ENCODE measurements around the gene ASPSCR1. TPM values are rescaled to one million over a fixed set of nuclear protein-coding genes. Genes with fewer than 3 reads are reported as not detected.
"Not testable (repeated sequence)": the region's sequence is repeated elsewhere in the genome, so short reads cannot be mapped to it uniquely, and the experiment has no call there.

ASPSCR1 gene
- total RNA-seq, 1 experiment from 2014 or later: 37.7 TPM

DNA sequence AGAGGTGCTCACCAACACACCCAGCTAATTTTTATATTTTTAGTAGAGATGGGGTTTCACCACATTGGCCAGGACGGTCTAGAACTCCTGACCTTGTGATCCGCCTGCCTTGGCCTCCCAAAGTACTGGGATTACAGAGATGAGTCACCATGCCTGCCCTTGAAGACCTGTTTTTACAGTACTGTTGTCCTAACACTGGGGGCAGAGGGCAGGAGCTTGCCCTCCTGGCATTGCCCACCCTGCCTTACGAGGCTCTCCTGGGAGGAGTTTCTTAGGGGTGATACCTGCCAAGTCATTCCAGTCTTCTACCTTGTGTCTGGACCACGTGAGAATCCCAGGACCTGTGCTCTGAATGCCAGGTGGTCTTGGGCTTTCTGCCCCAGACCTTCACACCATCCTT is 2.7 kb downstream of the ASPSCR1 start:
- Mint-ChIP-seq H3K27ac (ENCODE audit: unreplicated experiment) (no peak overlapping the region), H3K36me3 (ENCODE audit: insufficient read depth, unreplicated experiment) (peaks cover 51% of the 10 kb centered on the region), H3K27me3 (ENCODE audit: unreplicated experiment) (no peaks in the 10 kb centered on the region), H3K4me1 (ENCODE audit: low read depth, unreplicated experiment) (peaks cover 12% of the 10 kb centered on the region), H3K9me3 (ENCODE audit: low read depth, unreplicated experiment) (no peaks in the 10 kb centered on the region), H3K4me3 (ENCODE audit: low read depth, unreplicated experiment) (no peak overlapping the region)
- no TSS peak for BruUV-seq (replicated peaks)
- CTCF ChIA-PET: no interaction called here
- TF ChIP-seq, protein P1, sequence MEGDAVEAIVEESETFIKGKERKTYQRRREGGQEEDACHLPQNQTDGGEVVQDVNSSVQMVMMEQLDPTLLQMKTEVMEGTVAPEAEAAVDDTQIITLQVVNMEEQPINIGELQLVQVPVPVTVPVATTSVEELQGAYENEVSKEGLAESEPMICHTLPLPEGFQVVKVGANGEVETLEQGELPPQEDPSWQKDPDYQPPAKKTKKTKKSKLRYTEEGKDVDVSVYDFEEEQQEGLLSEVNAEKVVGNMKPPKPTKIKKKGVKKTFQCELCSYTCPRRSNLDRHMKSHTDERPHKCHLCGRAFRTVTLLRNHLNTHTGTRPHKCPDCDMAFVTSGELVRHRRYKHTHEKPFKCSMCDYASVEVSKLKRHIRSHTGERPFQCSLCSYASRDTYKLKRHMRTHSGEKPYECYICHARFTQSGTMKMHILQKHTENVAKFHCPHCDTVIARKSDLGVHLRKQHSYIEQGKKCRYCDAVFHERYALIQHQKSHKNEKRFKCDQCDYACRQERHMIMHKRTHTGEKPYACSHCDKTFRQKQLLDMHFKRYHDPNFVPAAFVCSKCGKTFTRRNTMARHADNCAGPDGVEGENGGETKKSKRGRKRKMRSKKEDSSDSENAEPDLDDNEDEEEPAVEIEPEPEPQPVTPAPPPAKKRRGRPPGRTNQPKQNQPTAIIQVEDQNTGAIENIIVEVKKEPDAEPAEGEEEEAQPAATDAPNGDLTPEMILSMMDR (IDR thresholded peaks at IDR 0.05; ENCODE audit: unreplicated experiment): no peak
- no peak for DNase-seq
- intact Hi-C loops (cut with micrococcal nuclease; ENCODE audit: unreplicated experiment): no loop called here

DNA sequence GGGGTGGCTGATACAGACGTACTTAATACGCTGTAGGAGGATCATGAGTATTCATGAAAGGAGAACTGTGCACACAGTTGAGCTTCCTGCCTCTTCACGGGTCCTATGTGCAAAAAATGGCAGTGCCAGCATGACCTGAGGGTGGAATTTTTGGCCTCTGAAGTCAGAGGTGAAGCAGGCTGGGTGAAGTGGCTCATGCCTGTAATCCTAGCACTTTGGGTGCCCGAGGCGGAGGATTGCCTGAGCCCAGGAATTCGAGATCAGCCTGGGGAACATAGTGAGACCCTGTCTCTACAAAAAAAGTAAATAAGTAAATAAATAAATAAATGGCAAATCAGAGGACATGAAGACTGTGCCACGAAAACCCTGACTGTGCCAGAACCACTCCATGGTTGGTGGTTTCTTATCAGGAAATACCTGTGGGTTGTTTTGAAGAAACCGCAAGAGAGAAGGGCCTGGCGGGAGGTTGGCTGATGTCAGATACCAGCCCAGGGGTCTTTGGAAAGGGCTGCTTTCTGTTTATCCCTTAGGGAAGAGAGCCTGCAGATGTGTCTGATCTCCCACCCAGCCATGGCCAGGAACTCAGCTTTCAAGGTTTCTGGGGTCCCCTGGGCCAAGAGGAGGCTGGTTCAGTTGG is 3.4 kb downstream of the ASPSCR1 start:
- Mint-ChIP-seq H3K27ac (ENCODE audit: unreplicated experiment) (no peak overlapping the region), H3K4me3 (ENCODE audit: low read depth, unreplicated experiment) (no peak overlapping the region), H3K4me1 (ENCODE audit: low read depth, unreplicated experiment) (peaks cover 12% of the 10 kb centered on the region), H3K9me3 (ENCODE audit: low read depth, unreplicated experiment) (no peaks in the 10 kb centered on the region), H3K27me3 (ENCODE audit: unreplicated experiment) (no peaks in the 10 kb centered on the region), H3K36me3 (ENCODE audit: insufficient read depth, unreplicated experiment) (peaks cover 51% of the 10 kb centered on the region)
- TF ChIP-seq, protein P1 (IDR thresholded peaks at IDR 0.05; ENCODE audit: unreplicated experiment): no peak
- intact Hi-C loops (cut with micrococcal nuclease; ENCODE audit: unreplicated experiment): no loop called here
- DNase-seq: no peak
- CTCF ChIA-PET: no interaction called here
- no TSS peak for BruUV-seq (replicated peaks)

DNA sequence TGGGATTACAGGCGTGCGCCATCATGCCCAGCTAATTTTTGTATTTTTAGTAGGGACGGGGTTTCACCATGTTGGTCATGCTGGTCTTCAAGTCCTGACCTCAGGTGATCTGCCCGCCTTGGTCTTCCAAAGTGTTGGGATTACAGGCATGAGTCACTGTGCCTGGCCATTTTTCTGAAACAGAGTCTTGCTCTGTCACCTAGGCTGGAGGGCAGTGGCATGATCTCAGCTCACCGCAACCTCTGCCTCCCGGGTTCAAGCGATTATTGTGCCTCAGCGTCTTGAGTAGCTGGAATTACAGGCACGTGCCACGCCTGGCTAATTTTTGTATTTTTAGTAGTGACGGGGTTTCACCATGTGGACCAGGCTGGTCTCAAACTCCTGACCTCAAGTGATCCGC is 4.1 kb downstream of the ASPSCR1 start:
- Mint-ChIP-seq H3K4me1 (ENCODE audit: low read depth, unreplicated experiment) (peaks cover 12% of the 10 kb centered on the region), H3K36me3 (ENCODE audit: insufficient read depth, unreplicated experiment) (peaks cover 47% of the 10 kb centered on the region)
- H3K27ac Mint-ChIP-seq (ENCODE audit: unreplicated experiment); H3K4me3 Mint-ChIP-seq (ENCODE audit: low read depth, unreplicated experiment); CTCF ChIA-PET; BruUV-seq (replicated peaks); intact Hi-C loops (cut with micrococcal nuclease; ENCODE audit: unreplicated experiment); DNase-seq; H3K9me3 Mint-ChIP-seq (ENCODE audit: low read depth, unreplicated experiment); H3K27me3 Mint-ChIP-seq (ENCODE audit: unreplicated experiment): not testable (repeated sequence)

DNA sequence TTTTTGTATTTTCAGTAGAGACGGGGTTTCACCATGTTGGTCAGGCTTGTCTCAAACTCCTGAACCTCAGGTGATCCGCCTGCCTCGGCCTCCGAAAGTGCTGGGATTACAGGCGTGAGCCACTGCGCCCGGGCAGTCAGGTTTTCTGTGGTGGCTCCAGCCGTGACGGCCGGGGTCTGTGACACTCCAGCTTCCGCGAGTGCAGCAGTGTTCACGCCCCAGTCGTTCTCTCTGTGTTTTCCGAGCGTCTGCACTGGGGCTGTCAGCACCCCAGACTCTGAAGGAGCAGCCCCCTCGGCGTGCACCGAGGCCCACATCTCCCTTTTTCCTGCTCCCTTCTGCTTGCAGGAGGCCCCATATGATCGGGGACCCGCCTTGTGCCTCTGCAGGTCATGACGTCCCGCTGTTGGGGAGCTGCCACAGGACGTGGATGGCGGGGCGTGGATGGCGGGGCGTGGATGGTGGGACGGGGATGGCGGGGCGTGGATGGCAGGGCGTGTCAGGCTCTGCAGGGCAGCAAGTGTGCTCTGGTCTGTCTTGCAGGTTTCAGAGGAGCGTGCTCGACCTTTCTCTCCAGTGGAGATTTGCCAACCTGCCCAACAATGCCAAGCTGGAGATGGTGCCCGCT is 5.7 kb downstream of the ASPSCR1 start:
- CTCF ChIA-PET: no interaction called here
- Mint-ChIP-seq H3K4me1 (ENCODE audit: low read depth, unreplicated experiment) (peaks cover 10% of the 10 kb centered on the region), H3K36me3 (ENCODE audit: insufficient read depth, unreplicated experiment) (peaks cover 38% of the 10 kb centered on the region), H3K27me3 (ENCODE audit: unreplicated experiment) (no peaks in the 10 kb centered on the region), H3K9me3 (ENCODE audit: low read depth, unreplicated experiment) (no peaks in the 10 kb centered on the region), H3K4me3 (ENCODE audit: low read depth, unreplicated experiment) (no peak overlapping the region), H3K27ac (ENCODE audit: unreplicated experiment) (no peak overlapping the region)
- BruUV-seq (replicated peaks): no TSS peak
- TF ChIP-seq, protein P1 (IDR thresholded peaks at IDR 0.05; ENCODE audit: unreplicated experiment): no peak
- DNase-seq: no peak
- intact Hi-C loops (cut with micrococcal nuclease; ENCODE audit: unreplicated experiment): no loop called here

Measured in Calu3 (cell line).